Subcutaneous adipose tissue (tissue), 4 donors: Measurements from ENCODE around the gene COL9A3. TPM values are rescaled to one million over a fixed set of nuclear protein-coding genes. Genes with fewer than 3 reads are reported as not detected.

Source experiments
- total RNA-seq, 4 donors: library from RNA; depleted of rRNA; stranded (reverse); fragments of >200 nt; gene quantifications; one replicate each; pipeline ENCODE4 v1.1.0, GENCODE V29; 2016
- TF ChIP-seq, protein P1 (sequence below): fragments of 450-650 bp; IDR thresholded peaks from one replicate; pipeline ENCODE4 v1.5.1; 2016; ENCODE audit warnings: low read depth, mild to moderate bottlenecking, control low read depth, antibody characterized with exemption, moderate library complexity

The COL9A3 gene
- total RNA-seq, 4 donors from 2014 or later = 0.22 to 1.3 TPM; not detected in 2

DNA sequence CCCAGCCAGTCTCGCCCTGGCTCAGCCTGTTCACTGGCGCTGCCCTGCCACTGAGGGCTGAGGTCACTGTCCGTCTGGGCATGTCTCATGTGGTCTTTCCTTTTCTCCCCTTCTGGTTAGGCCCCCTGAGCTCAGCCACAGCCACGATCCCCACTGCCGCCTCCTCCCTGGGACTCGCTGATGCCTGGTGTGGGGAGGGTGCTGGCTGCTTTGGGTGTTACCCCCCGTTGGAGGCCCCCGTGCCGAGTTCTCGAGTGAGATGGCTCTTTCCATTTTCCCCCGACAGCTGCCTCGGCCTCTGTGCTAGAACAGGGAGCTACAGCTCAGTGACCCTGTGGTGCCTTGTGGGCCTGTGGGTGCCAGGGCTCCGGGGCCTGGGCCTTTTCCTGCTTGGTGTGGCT, 59.7 kb downstream of the COL9A3 start:
- TF ChIP-seq, protein P1, sequence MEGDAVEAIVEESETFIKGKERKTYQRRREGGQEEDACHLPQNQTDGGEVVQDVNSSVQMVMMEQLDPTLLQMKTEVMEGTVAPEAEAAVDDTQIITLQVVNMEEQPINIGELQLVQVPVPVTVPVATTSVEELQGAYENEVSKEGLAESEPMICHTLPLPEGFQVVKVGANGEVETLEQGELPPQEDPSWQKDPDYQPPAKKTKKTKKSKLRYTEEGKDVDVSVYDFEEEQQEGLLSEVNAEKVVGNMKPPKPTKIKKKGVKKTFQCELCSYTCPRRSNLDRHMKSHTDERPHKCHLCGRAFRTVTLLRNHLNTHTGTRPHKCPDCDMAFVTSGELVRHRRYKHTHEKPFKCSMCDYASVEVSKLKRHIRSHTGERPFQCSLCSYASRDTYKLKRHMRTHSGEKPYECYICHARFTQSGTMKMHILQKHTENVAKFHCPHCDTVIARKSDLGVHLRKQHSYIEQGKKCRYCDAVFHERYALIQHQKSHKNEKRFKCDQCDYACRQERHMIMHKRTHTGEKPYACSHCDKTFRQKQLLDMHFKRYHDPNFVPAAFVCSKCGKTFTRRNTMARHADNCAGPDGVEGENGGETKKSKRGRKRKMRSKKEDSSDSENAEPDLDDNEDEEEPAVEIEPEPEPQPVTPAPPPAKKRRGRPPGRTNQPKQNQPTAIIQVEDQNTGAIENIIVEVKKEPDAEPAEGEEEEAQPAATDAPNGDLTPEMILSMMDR = no peak

DNA sequence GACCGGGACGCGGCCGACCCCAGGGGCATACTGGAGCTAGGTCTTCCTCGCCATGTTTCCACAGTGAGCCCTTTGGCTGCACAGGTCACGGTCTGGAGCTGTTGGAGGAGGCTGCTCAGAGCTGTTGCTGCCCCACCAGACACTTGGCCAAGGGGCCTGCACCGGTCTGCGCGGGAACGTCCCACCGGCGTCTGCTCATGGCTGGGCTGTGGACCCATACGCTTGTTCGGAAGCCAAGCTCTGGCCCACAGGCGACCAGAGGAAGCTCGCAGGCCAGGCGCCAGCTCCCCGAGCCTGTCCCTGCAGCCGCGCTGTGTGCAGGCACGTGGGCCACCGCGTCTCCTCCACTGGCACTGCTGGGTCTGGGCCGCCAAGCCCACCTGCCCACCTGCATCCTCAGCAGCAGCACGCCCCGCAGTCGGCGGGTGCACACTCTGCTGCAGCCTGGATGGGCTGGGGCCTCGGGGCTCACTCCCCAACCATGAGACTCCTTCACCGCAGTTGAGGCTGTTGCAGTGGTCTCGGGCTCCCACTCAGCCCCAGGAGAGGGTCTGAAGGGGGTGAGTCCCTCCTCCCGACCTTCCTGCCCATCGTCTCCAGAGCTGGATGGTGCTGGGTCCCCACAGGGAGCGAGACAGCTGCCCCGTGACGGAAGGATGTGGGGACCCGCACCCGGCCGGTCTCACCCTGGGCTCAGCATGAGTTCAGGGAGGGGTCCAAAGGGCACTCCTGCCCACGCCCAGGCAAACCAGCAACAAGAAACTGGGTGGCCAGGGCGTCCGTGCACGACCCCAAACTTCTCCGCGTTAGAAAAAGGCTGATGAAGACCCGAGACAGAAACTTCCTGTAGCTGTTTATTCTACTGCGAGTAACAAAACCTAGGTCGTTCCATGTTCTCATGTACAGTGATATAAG, 60.3 kb downstream of the COL9A3 start:
- TF ChIP-seq, protein P1 = no peak

DNA sequence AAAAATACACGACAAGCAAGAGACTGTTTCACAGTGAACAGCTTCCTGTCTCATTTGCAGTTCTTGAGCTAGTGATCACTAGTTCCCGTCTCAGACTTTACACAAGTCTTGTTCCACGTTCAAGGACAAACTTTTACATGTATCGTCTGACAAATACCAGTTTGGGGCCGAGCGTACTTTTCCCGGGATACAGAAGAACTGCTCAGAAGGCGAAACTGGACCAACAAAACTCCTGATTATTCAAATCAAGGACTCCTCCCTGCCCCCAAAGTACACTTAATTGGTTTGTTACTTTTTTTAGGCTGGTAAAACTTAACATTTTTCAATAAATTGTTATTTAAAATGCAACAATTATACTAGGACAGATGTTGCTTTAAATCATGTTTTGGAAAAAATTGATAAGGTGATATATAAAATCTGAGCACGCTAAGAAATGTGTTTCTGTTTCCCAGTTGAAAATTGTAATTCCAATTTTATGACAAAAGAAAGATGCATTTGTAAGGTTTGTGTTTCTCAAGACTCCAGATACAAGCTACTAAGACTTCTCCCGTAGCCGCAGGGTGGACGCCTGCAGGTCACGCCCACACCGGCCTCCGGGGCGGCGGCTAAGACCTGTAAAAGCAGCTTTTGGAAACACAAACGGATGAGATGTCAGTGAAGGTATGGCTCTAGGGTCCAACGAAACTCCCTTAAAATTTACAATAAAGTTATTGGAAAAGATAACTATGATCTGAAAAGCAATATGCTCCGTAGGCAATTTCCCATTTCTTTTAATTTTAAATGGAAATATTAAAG, 61.6 kb downstream of the COL9A3 start:
- TF ChIP-seq, protein P1 = no peak

DNA sequence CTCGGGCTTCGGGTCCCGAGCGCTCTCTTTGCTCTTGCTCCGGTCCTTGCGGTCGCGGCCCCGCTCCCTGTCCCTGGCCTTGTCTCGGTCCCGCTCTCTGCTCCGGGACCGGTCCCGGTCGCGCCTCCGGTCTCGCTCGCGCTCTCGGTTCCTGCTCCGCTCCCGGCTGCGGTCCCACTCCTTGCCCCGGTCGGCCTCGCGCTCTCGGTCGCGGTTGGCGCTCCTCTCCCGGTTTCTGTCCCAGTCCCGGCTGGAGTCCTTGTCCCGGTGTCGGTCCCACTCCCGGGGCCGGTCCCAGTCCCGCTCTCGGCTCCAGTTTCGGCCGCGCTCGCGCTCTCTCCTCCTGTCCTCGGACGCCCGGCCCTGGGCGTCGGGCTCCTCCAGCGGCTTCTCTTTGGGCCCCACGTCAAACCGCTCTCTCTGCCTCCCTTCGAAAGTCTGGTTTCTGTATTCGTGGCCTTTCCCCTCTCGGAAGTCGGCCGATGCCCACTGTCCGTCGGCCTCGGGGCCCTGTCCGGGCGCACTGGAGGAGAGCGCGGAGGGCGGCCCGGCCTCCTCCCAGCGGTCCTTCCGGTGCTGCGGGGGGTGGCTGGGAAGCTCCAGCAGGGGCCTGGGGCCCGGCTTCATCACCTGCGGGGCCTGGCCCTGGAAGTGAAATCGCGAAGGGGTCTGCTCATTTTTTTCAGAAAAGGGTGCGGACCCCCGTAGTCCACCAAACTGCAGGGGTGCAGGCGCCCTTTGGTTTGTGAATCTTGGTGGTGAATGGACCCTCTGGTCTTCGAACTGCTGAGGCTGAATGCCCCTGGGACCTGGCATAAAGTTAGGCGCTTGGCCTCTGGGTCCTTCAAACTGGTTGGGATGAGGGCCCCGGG, 62.7 kb downstream of the COL9A3 start:
- TF ChIP-seq, protein P1 = no peak

DNA sequence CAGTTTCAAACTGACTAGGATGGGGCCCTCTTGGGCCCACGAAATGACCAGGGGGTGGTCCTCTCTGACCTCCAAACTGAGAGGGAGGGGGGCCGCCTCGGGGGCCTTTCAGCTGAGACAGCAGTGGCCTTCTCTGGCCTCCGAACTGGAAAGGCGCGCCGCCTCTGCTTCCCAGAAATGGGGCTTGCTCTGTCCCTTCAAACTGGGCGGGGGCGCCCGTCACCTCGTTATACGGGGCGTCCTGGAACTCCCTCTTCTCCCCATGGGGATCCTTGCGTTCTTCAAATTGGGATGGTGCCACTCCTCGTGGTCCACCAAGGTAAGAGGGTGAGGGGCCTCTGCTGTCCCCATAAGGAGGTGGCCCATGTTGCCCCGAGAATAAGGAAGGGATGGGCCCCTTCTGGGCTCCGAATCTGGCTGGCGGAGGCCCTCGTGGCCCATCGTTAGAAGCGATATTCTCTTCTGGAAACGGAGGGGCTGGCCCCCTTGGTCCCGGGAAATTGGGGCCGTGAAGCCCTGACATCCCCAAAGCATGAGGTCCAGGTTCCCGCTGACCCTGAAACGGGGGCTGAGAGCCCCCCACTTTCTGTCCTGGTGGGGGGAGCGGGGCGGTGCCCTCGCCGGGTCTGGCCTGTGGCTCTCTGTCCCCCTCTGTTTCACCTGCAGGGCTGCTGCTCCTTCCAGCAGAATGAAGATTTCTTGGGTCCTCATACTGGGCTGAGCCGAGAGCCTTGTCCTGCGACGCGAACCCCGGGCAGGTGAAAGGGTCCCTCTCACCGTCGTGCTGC, 63.5 kb downstream of the COL9A3 start:
- TF ChIP-seq, protein P1 = no peak

DNA sequence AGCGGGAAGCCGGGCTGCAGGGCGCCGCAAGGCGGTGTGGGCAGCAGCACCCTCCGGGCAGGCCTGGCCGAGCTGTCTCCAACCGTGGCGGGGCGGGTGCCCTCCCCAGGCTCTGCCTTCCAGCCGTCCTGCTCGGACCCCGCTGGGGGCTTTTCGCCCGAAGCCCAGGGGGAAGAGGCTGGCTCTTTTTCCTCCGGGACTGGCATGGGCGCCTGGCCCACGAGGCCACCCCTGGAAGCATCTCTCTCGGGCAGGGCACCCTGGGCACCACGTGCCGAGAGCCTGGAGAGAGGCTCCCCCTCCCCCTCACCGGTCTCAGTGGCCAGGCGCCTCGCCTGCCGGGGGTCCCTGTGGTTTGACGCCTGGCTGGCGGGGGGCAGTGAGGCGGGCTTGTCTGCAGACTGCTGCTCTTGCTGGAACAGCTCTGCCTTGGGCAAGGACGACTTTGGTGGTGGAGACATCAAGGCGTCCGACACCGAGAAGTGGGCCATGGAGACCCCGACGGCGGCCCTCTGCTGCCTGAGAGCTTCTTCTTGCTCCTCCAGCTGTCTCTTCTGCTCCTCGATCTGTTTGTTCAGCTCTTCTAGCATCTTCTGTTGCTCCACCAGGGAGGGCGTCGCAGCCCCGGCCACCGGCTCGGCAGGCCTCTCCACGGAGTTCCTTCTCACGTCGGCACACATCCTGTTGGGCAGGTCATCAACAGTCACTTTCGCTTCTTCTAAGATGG, 64.2 kb downstream of the COL9A3 start:
- TF ChIP-seq, protein P1 = no peak
